Retinal pigment epithelial cell (primary cell): ENCODE data around the gene EMP1.

Experiments
- DNase-seq: peaks from one replicate; pipeline ENCODE4 v3.0.0-alpha.2; 2010; ENCODE audit warnings: low read depth
- H3K4me3 ChIP-seq: 2 replicates; pipeline ENCODE4 v1.5.1; 2011; ENCODE audit warnings: mild to moderate bottlenecking, low read length, control low read depth, moderate library complexity
- TF ChIP-seq, protein P1 (sequence below): conservative IDR thresholded peaks from 2 replicates; pipeline ENCODE4 v1.5.1; 2011; ENCODE audit warnings: low read depth, low read length, control low read depth, inconsistent platforms

The EMP1 gene

GRCh38 chr12:13211191-13211858 lies 14.8 kb downstream of the EMP1 start:
- DNase-seq: no peak
- H3K4me3 ChIP-seq: no peak overlapping the region
- TF ChIP-seq, protein P1, sequence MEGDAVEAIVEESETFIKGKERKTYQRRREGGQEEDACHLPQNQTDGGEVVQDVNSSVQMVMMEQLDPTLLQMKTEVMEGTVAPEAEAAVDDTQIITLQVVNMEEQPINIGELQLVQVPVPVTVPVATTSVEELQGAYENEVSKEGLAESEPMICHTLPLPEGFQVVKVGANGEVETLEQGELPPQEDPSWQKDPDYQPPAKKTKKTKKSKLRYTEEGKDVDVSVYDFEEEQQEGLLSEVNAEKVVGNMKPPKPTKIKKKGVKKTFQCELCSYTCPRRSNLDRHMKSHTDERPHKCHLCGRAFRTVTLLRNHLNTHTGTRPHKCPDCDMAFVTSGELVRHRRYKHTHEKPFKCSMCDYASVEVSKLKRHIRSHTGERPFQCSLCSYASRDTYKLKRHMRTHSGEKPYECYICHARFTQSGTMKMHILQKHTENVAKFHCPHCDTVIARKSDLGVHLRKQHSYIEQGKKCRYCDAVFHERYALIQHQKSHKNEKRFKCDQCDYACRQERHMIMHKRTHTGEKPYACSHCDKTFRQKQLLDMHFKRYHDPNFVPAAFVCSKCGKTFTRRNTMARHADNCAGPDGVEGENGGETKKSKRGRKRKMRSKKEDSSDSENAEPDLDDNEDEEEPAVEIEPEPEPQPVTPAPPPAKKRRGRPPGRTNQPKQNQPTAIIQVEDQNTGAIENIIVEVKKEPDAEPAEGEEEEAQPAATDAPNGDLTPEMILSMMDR: no peak

GRCh38 chr12:13211859-13212664 lies 15.5 kb downstream of the EMP1 start:
- TF ChIP-seq, protein P1: peak; percentile 93
- DNase-seq: no peak
- no peak overlapping the region for H3K4me3 ChIP-seq

- TF ChIP-seq, protein P1: no peak
- no peak for DNase-seq
These were observed 18.5 kb downstream of the EMP1 start for GRCh38 chr12:13215056-13215455.

GRCh38 chr12:13218641-13219040 lies 22.1 kb downstream of the EMP1 start:
- DNase-seq: no peak
- TF ChIP-seq, protein P1: no peak
- H3K4me3 ChIP-seq: no peak overlapping the region

More at GRCh38 chr12:13215056-13215455, 18.5 kb downstream of the EMP1 start:
- no peak overlapping the region for H3K4me3 ChIP-seq

DNA sequence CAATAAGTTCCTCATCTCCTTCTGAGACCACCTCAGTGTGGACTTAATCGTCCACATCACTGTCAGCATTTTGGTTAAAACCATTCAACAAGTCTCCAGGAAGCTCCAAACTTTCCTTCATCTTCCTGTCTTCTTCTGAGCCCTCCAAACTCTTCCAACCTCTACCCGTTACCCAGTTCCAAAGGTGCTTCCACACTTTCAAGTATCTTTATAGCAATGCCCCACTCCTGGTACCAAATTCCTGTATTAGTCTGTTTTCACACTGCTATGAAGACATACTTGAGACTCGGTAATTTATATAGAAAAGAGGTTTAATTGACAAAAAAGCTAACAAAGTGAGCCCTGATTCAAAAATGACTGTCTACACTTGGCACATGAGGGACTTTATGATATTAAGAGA lies 22.8 kb downstream of the EMP1 start:
- TF ChIP-seq, protein P1: no peak
- no peak overlapping the region for H3K4me3 ChIP-seq
- DNase-seq: no peak

DNA sequence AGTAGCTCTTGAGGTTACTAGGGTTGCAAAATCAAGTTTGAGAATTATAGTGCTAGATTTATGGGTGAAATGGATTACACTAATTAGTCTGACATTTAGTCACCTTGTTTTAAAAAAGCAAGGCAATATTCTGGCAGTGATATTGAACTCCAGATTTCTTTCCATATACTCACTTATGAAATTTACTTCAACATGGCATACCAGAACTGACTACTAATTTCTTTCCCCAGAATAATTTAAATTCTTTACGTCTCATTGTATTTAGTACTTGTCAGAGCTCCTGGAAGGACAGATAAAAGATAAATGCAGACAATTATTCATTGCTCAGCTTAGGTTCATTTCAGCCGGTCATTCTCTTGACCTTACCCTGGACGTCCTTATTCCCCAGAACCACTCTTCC lies 24.3 kb downstream of the EMP1 start:
- no peak overlapping the region for H3K4me3 ChIP-seq
- peak; percentile 55 for DNase-seq
- TF ChIP-seq, protein P1: no peak
